IMR-90 (cell line): ENCODE measurements around the gene NOD1. TPM values are rescaled to one million over a fixed set of nuclear protein-coding genes. Genes with fewer than 3 reads are reported as not detected.
A peak's percentile ranks its signal among the peaks of the same experiment; 100 is the strongest.

ENCODE experiments used
- ATAC-seq: fragments of 200-7000 bp; cut with Tn5 transposase; 2 replicates; pipeline ENCODE4 v1.9.1; 2020; ENCODE audit warnings: low read depth, mild to moderate bottlenecking, moderate library complexity
- BruUV-seq: library from RNA; stranded (reverse); fragments of 400-500 nt; replicated peaks from 2 replicates; lab custom pipeline; 2021; lab: Mats Ljungman, UMichigan
- CTCF ChIA-PET: fragments of 300-600 bp; formaldehyde crosslinking; extraction: SDS; loops from one replicate; lab custom pipeline; 2021; ENCODE audit warnings: antibody characterized with exemption; lab: Yijun Ruan, JAX
- POLR2A ChIA-PET: fragments of 300-600 bp; sonication (Branson Sonifier 250); formaldehyde crosslinking; loops from one replicate; lab custom pipeline; 2022; ENCODE audit warnings: antibody characterized with exemption; ENCODE audit not compliant: unreplicated experiment; lab: Charles Lee
- DNase-seq: peaks from one replicate; pipeline ENCODE4 v3.0.0; 2013
- H2AFZ ChIP-seq: replicated peaks from 2 replicates; pipeline ENCODE3; 2013; ENCODE audit warnings: low read length, mild to moderate bottlenecking; ENCODE audit not compliant: poor library complexity
- H2AK5ac ChIP-seq: 2 replicates; pipeline ENCODE4 v1.6.1; 2013; ENCODE audit warnings: low read depth, low read length, inconsistent platforms
- H2AK9ac ChIP-seq: replicated peaks from 2 replicates; pipeline ENCODE3; 2013; ENCODE audit warnings: mild to moderate bottlenecking, low read depth, low read length, moderate library complexity; ENCODE audit not compliant: poor library complexity
- H2BK120ac ChIP-seq: 2 replicates; pipeline ENCODE4 v1.6.1; 2013; ENCODE audit warnings: low read depth, low read length, inconsistent platforms
- H2BK15ac ChIP-seq: 3 replicates; pipeline ENCODE4 v1.6.1; 2013; ENCODE audit warnings: low read depth, low read length, inconsistent platforms
- H2BK20ac ChIP-seq: 2 replicates; pipeline ENCODE4 v1.6.1; 2013; ENCODE audit warnings: low read depth, mild to moderate bottlenecking, inconsistent platforms, low read length, moderate library complexity
- H2BK5ac ChIP-seq: 2 replicates; pipeline ENCODE4 v1.6.1; 2013; ENCODE audit warnings: mild to moderate bottlenecking, low read depth, low read length, inconsistent platforms; ENCODE audit not compliant: poor library complexity, severe bottlenecking
- H3K14ac ChIP-seq: replicated peaks from 2 replicates; pipeline ENCODE4 v1.6.1; 2013; ENCODE audit warnings: low read depth, low read length, inconsistent platforms
- H3K18ac ChIP-seq: 2 replicates; pipeline ENCODE4 v1.6.1; 2013; ENCODE audit warnings: low read depth, low read length, control low read depth
- H3K23ac ChIP-seq: 2 replicates; pipeline ENCODE4 v1.6.1; 2013; ENCODE audit warnings: low read depth, low read length, inconsistent platforms
- H3K27ac ChIP-seq: 2 replicates; pipeline ENCODE4 v1.5.1; 2013; ENCODE audit warnings: mild to moderate bottlenecking, control low read depth, low read length; ENCODE audit not compliant: insufficient read depth
- H3K27me3 ChIP-seq: 2 replicates; pipeline ENCODE4 v1.6.1; 2013; ENCODE audit warnings: low read length; ENCODE audit not compliant: control insufficient read depth, insufficient read depth
- H3K36me3 ChIP-seq: 2 replicates; pipeline ENCODE4 v1.6.1; 2013; ENCODE audit warnings: low read length, mixed read lengths; ENCODE audit not compliant: control insufficient read depth, insufficient read depth
- H3K4ac ChIP-seq: 2 replicates; pipeline ENCODE4 v1.6.1; 2013; ENCODE audit warnings: low read depth, low read length, inconsistent platforms
- H3K4me1 ChIP-seq: 2 replicates; pipeline ENCODE4 v1.6.1; 2013; ENCODE audit warnings: low read length, mixed read lengths; ENCODE audit not compliant: control insufficient read depth, insufficient read depth
- H3K4me2 ChIP-seq: 2 replicates; pipeline ENCODE4 v1.6.1; 2013; ENCODE audit warnings: low read depth, mild to moderate bottlenecking, control low read depth, low read length, moderate library complexity
- H3K4me3 ChIP-seq: 2 replicates; pipeline ENCODE4 v1.5.1; 2013; ENCODE audit warnings: low read depth, mild to moderate bottlenecking, control low read depth, low read length, moderate library complexity; ENCODE audit not compliant: insufficient read depth
- H3K56ac ChIP-seq: 2 replicates; pipeline ENCODE4 v1.6.1; 2013; ENCODE audit warnings: low read length, inconsistent platforms; ENCODE audit not compliant: insufficient read depth; ENCODE audit errors: extremely low read depth
- H3K79me1 ChIP-seq, 2 experiments: 2 replicates each; pipeline ENCODE4 v1.6.1; 2013; ENCODE audit warnings: low read length in 2 of 2, inconsistent platforms in 1 of 2, low read depth in 1 of 2
- H3K9ac ChIP-seq: 2 replicates; pipeline ENCODE4 v1.6.1; 2013; ENCODE audit warnings: low read depth, low read length, control low read depth
- H3K9me1 ChIP-seq: 2 replicates; pipeline ENCODE4 v1.6.1; 2013; ENCODE audit warnings: low read length, inconsistent platforms; ENCODE audit not compliant: insufficient read depth
- H3K9me3 ChIP-seq: 2 replicates; pipeline ENCODE4 v1.6.1; 2013; ENCODE audit warnings: low read length; ENCODE audit not compliant: control insufficient read depth, insufficient read depth
- H4K20me1 ChIP-seq: 2 replicates; pipeline ENCODE4 v1.6.1; 2013; ENCODE audit warnings: low read length, inconsistent platforms; ENCODE audit not compliant: insufficient read depth
- H4K5ac ChIP-seq: 2 replicates; pipeline ENCODE4 v1.6.1; 2013; ENCODE audit warnings: mild to moderate bottlenecking, low read depth, low read length, control low read depth
- H4K8ac ChIP-seq, 2 experiments: 2 replicates each; pipeline ENCODE4 v1.6.1; 2013; ENCODE audit warnings: low read depth in 2 of 2, low read length in 2 of 2, control low read depth in 1 of 2, inconsistent platforms in 1 of 2
- H4K91ac ChIP-seq: 2 replicates; pipeline ENCODE4 v1.6.1; 2013; ENCODE audit warnings: low read depth, low read length, inconsistent platforms; ENCODE audit not compliant: insufficient read depth
- BHLHE40 ChIP-seq: fragments of 150-350 bp; IDR thresholded peaks from 2 replicates; pipeline ENCODE4 v1.6.1; 2016; ENCODE audit warnings: mild to moderate bottlenecking, low read depth, low read length
- POLR2A ChIP-seq: IDR thresholded peaks from 2 replicates; pipeline ENCODE4 v1.6.1; 2012; ENCODE audit warnings: mild to moderate bottlenecking, low read depth, low read length
- RAD21 ChIP-seq: IDR thresholded peaks from 2 replicates; pipeline ENCODE4 v1.6.1; 2012; ENCODE audit warnings: low read length, improper control_type of control experiment
- WGBS, 2 experiments: methylation state at CpG; one replicate each; pipeline versions ENCODE4 v1.1.5 to v1.1.7; 2013; ENCODE audit warnings: missing lambda C conversion rate in 2 of 2; ENCODE audit not compliant: insufficient read length in 1 of 2; ENCODE audit errors: extremely low coverage in 2 of 2; 5-methylcytosine and 5-hydroxymethylcytosine counted together
- dilution Hi-C: fragments of 300-500 bp; cut with HindIII; formaldehyde crosslinking; loops from one replicate; pipeline ENCODE4 v1.14.3; 2018; ENCODE audit warnings: low sequenced_read_pairs; ENCODE audit not compliant: unreplicated experiment
- in situ Hi-C: fragments of 300-500 bp; cut with MboI; formaldehyde crosslinking; loops from 3 replicates; pipeline ENCODE4 v1.14.3; 2019; ENCODE audit warnings: low sequenced_read_pairs, inconsistent platforms, mixed read lengths
- intact Hi-C: fragments of 100-400 bp; cut with micrococcal nuclease; formaldehyde crosslinking; loops from 2 replicates; pipeline ENCODE4 v1.10.0; 2022
- polyA plus RNA-seq, 3 experiments: library from polyadenylated mRNA; depleted of rRNA; stranded (reverse); fragments of >200 nt; gene quantifications; 2 replicates each; pipeline ENCODE4 v1.2.3, GENCODE V29; 2012; ENCODE audit warnings: low replicate concordance in 1 of 3
- total RNA-seq: library from RNA; depleted of rRNA; stranded (reverse); fragments of >200 nt; gene quantifications from 2 replicates; pipeline ENCODE4 v1.2.3, GENCODE V29; 2012
- TF ChIP-seq, protein P1 (sequence below): fragments of 150-350 bp; IDR thresholded peaks from 2 replicates; pipeline ENCODE4 v1.6.1; 2016; ENCODE audit warnings: low read depth, mild to moderate bottlenecking, low read length, moderate library complexity, borderline replicate concordance

Gene NOD1
- total and polyA plus RNA-seq, 2 of the 4 experiments (the other 2 are of a cell fraction) = 1.8 to 3.0 TPM

- Histone ChIP-seq H2AK9ac (peak overlapping the region; percentile 21), H4K91ac (peak overlapping the region; percentile 31; the same call in 1 of the 2 replicates), H3K23ac (peak overlapping the region; percentile 36; the same call in 1 of the 2 replicates), H3K9me1 (peaks cover 22% of the 10 kb centered on the region), H2BK5ac (peak overlapping the region; percentile 35), H3K36me3 (no peaks in the 10 kb centered on the region), H2BK120ac (peak overlapping the region; percentile 45), H3K14ac (no peak overlapping the region; the same call in 1 of the 2 replicates), H3K9ac (no peak overlapping the region), H2BK20ac (peak overlapping the region; percentile 15; the same call in 1 of the 2 replicates), H3K56ac (no peak overlapping the region), H3K4ac (peak overlapping the region; percentile 66), H4K5ac (peak overlapping the region; percentile 52), H3K27ac (peak overlapping the region; percentile 44; the same call in 1 of the 2 replicates), H2AFZ (no peak overlapping the region), H3K4me1 (peaks cover 36% of the 10 kb centered on the region), H2AK5ac (peak overlapping the region; percentile 61), H3K4me3 (no peak overlapping the region), H3K79me1 (peaks cover 8 to 67% of the 10 kb centered on the region in 2 experiments), H3K9me3 (no peaks in the 10 kb centered on the region), H3K18ac (peak overlapping the region; percentile 48), H3K4me2 (peak overlapping the region; percentile 27), H4K8ac (peak overlapping the region in 1 of 2 experiments; percentile 40; a peak in 2 of 4 replicates), H4K20me1 (peaks cover 9% of the 10 kb centered on the region), H2BK15ac (peak overlapping the region; percentile 22; the same call in 1 of the 3 replicates), H3K27me3 (no peaks in the 10 kb centered on the region)
- ATAC-seq (no peak), DNase-seq (peak; percentile 65)
- TF ChIP-seq, protein P1, sequence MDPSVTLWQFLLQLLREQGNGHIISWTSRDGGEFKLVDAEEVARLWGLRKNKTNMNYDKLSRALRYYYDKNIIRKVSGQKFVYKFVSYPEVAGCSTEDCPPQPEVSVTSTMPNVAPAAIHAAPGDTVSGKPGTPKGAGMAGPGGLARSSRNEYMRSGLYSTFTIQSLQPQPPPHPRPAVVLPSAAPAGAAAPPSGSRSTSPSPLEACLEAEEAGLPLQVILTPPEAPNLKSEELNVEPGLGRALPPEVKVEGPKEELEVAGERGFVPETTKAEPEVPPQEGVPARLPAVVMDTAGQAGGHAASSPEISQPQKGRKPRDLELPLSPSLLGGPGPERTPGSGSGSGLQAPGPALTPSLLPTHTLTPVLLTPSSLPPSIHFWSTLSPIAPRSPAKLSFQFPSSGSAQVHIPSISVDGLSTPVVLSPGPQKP = no peak
- no peak for TF ChIP-seq RAD21
- 0 out of 2 replicates have a peak, but pooled peaks have one; percentile 19 for TF ChIP-seq POLR2A
- TF ChIP-seq BHLHE40 = no peak
- BruUV-seq = no TSS peak
- in situ Hi-C loops (no loop called here), dilution Hi-C loops (no loop called here), intact Hi-C loops (no loop called here)
- CTCF ChIA-PET = interaction anchor here (1.0 to 1.8 kb wide), 3 partner anchors 8 to 306 kb away, joined by 4 to 11 read pairs (median 9); partner anchors contain the start of gene NOD1
- WGBS, 2 experiments = 3% methylated on average over 6 of the region's 14 CpGs; no CpG with 5 or more reads in 1 of the 2 experiments
- POLR2A ChIA-PET = no interaction called here
These were observed 8.3 kb downstream of the NOD1 start for GRCh38 chr7:30470163-30470770.
